HCT116 (cell line): ENCODE measurements around the gene OSER1.

ENCODE experiments used
- CTCF ChIP-seq, 3 experiments: fragments of 200-600 bp in 1 of 3; sonication (generic) in 1 of 3; IDR thresholded peaks in 2 of 3; conservative IDR thresholded peaks in 1 of 3; 2 replicates each; pipeline ENCODE4 v1.5.1; 2012 to 2017; ENCODE audit warnings: low read depth in 2 of 3, low read length in 2 of 3, antibody characterized with exemption in 1 of 3, borderline replicate concordance in 1 of 3, control low read depth in 1 of 3, mild to moderate bottlenecking in 1 of 3, mixed read lengths in 1 of 3, mixed run types in 1 of 3, moderate library complexity in 1 of 3; ENCODE audit not compliant: insufficient read depth in 1 of 3
- EZH2 ChIP-seq: fragments of 200-600 bp; sonication (generic); IDR thresholded peaks from 2 replicates; pipeline ENCODE4 v1.6.1; 2017; ENCODE audit warnings: antibody characterized with exemption, mixed run types
- EZH2phosphoT487 ChIP-seq: fragments of 200-600 bp; IDR thresholded peaks from 2 replicates; pipeline ENCODE4 v1.6.1; 2018; ENCODE audit warnings: antibody characterized with exemption, borderline replicate concordance
- MAX ChIP-seq: IDR thresholded peaks from 2 replicates; pipeline ENCODE4 v1.6.1; 2012
- POLR2A ChIP-seq: IDR thresholded peaks from 2 replicates; pipeline ENCODE4 v1.7.0; 2011; ENCODE audit warnings: borderline replicate concordance; ENCODE audit not compliant: insufficient read depth, insufficient read length; ENCODE audit errors: extremely low read depth
- POLR2AphosphoS5 ChIP-seq: IDR thresholded peaks from 2 replicates; pipeline ENCODE4 v1.6.1; 2011; ENCODE audit warnings: mild to moderate bottlenecking, low read depth, low read length, moderate library complexity
- YY1 ChIP-seq: IDR thresholded peaks from 2 replicates; pipeline ENCODE4 v1.6.1; 2011; ENCODE audit warnings: low read length, low read depth, moderate library complexity, mild to moderate bottlenecking; ENCODE audit not compliant: insufficient replicate concordance; ENCODE audit errors: extremely low read depth

GRCh38 chr20:44222027-44222426 is 11.5 kb upstream of the OSER1 start:
- TF ChIP-seq POLR2AphosphoS5 (no peak), EZH2 (no peak), CTCF (IDR thresholded peaks at IDR 0.05 in 2 of 3, conservative IDR thresholded peaks at IDR 0.05 in 1 of 3; ENCODE audit: borderline replicate concordance in 1 of 3, insufficient read depth in 1 of 3, low read depth in 2 of 3, low read length in 2 of 3) (no peak), EZH2phosphoT487 (no peak), MAX (no peak), POLR2A (no peak), YY1 (no peak)
